GM12892 (cell line): ENCODE data around the gene HOXB13.

Experiments used
- DNase-seq: peaks from one replicate; pipeline ENCODE4 v3.0.0; 2011; ENCODE audit not compliant: insufficient read length
- FAIRE-seq: peaks from 2 replicates; lab custom pipeline; 2011; peaks lifted over from hg19 to GRCh38; lab: Jason Lieb, UNC
- POLR2A ChIP-seq: IDR thresholded peaks from 2 replicates; pipeline ENCODE4 v1.6.1; 2011; ENCODE audit warnings: low read depth, low read length, control low read depth
- POLR2AphosphoS5 ChIP-seq: IDR thresholded peaks from 2 replicates; pipeline ENCODE4 v1.6.1; 2011; ENCODE audit warnings: low read depth, low read length, control low read depth
- TAF1 ChIP-seq: IDR thresholded peaks from 2 replicates; pipeline ENCODE4 v1.6.1; 2011; ENCODE audit warnings: low read depth, mild to moderate bottlenecking, control low read depth, low read length, borderline replicate concordance

HOXB13 gene

GRCh38 chr17:48715496-48716399, 12.8 kb downstream of the HOXB13 start:
- TF ChIP-seq TAF1 = no peak
- TF ChIP-seq POLR2AphosphoS5 = no peak
- TF ChIP-seq POLR2A = no peak
- DNase-seq (no peak), FAIRE-seq (no peak)

DNA sequence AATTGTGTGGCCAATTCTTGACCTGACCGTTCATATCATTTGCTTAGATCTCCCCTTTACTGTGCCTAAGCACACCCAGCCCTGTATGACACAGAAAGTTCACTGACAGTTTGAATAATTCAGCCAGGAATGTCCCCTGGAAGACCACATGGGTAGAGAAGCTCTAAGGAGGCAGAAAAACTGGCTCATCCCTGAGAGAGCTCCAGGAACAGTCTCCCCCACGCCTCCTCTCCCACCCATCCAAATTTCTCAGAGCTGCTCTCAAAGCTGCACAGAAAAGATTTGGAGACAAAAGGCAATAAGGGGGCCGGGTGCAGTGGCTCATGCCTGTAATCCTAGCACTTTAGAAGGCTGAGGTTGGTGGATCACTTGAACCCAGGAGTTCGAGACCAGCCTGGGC, 17.4 kb downstream of the HOXB13 start:
- no peak for FAIRE-seq
- no peak for DNase-seq
- TF ChIP-seq POLR2A = no peak

GRCh38 chr17:48704361-48705248, 23.9 kb downstream of the HOXB13 start:
- TF ChIP-seq POLR2A (no peak), POLR2AphosphoS5 (no peak), TAF1 (no peak)
- DNase-seq = no peak
- no peak for FAIRE-seq

- DNase-seq = no peak
- no peak for FAIRE-seq
- no peak for TF ChIP-seq POLR2A
- TF ChIP-seq POLR2AphosphoS5 = no peak
- no peak for TF ChIP-seq TAF1
Measured at GRCh38 chr17:48701864-48702532, 26.6 kb downstream of the HOXB13 start.

DNA sequence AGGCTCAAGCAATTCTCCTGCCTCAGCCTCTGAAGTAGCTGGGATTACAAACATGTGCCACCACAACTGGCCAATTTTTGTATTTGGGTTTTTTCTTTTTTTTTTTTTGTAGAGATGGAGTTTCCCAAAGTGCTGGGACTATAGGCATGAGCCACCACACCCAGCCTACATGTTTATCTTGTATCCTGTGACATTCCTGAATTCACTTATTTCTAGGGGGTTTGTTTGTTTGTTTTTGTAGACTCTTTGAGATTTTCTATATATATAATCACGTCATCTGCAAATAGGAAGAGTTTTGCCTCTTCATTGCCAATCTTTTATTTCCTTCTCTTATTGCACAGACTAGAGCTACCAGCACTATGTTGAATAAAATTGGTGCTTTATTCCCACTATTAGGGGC, 35.4 kb downstream of the HOXB13 start:
- TF ChIP-seq TAF1 (no peak), POLR2A (no peak), POLR2AphosphoS5 (no peak)

GRCh38 chr17:48692049-48692448, 36.5 kb downstream of the HOXB13 start:
- FAIRE-seq (no peak), DNase-seq (no peak)
- TF ChIP-seq TAF1 (no peak), POLR2A (no peak), POLR2AphosphoS5 (no peak)

More for the DNA sequence above, 35.4 kb downstream of the HOXB13 start:
- DNase-seq (no peak), FAIRE-seq (no peak)

DNA sequence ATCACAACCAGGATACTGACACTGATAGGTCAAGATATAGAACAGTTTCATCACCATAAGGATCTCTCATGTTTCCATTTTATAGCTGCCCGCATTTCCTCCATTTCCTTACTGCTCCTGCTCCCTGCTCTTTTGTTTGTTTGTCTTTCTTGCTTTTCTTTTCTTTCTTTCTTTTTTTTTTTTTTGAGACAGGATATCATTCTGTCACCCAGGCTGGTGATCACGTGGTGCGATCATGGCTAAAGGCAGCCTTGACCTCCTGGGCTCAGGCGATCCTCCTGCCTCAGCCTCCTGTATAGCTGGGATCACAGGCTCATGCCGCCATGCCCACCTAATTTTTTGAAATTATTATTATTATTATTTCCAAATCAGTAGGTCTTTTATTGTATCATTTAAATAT, 37.9 kb downstream of the HOXB13 start:
- TF ChIP-seq POLR2AphosphoS5 (no peak), POLR2A (no peak), TAF1 (no peak)
- FAIRE-seq = no peak
- DNase-seq = no peak

DNA sequence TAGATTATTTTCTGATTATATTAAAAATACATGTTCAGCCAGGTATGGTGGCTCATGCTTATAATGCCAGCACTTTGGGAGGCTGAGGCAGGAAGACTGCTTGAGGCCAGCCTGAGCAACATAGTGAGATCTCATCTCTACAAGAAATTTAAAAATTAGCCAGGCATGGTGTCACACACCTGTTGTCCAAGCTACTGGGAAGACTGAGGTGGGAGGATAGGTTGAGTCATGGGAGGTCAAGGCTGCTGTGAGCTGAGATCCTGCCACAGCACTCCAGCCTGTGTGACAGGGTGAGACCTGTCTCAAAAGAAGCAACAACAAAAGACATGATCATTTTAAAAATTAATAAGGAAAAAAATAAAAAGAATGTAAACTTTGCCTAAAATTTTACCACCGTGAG, 46.9 kb downstream of the HOXB13 start:
- TF ChIP-seq TAF1 (no peak), POLR2A (no peak), POLR2AphosphoS5 (no peak)
- no peak for DNase-seq
- no peak for FAIRE-seq

GRCh38 chr17:48679385-48680096, 49.0 kb downstream of the HOXB13 start:
- FAIRE-seq (no peak), DNase-seq (no peak)
- TF ChIP-seq POLR2AphosphoS5 (no peak), TAF1 (no peak), POLR2A (no peak)

- FAIRE-seq (peak; percentile 87), DNase-seq (peak; percentile 67)
Measured at GRCh38 chr17:48678141-48678971, 50.2 kb downstream of the HOXB13 start.

More at GRCh38 chr17:48678141-48678971, 50.2 kb downstream of the HOXB13 start:
- TF ChIP-seq POLR2A (no peak), POLR2AphosphoS5 (no peak), TAF1 (no peak)
